ENCODE results near the gene CDH11. TPM values are rescaled to one million over a fixed set of nuclear protein-coding genes. Genes with fewer than 3 reads are reported as not detected.
A peak's percentile ranks its signal among the peaks of the same experiment; 100 is the strongest.

Gene CDH11
- total RNA-seq, 4 donors from 2014 or later: 22.4 to 47.8 (median 35.6) TPM

- H3K27me3 ChIP-seq: no peaks in the 10 kb centered on the region
- H3K9me3 ChIP-seq: no peaks in the 10 kb centered on the region
- no peaks in the 10 kb centered on the region for H3K4me1 ChIP-seq
- H3K36me3 ChIP-seq: no peaks in the 10 kb centered on the region
- peak; percentile 26 for DNase-seq (ENCODE audit: extremely low spot score)
- intact Hi-C loops (cut with DNase I): no loop called here
- no peak overlapping the region for H3K27ac ChIP-seq (replicated peaks in 1 of 4)
- H3K4me3 ChIP-seq: no peak overlapping the region
- 100% methylated on average over 2 of the region's 2 CpGs for WGBS
- TF ChIP-seq POLR2AphosphoS5 (IDR thresholded peaks at IDR 0.05) (no peak), CTCF (IDR thresholded peaks at IDR 0.05) (no peak), EP300 (IDR thresholded peaks at IDR 0.05) (no peak), POLR2A (IDR thresholded peaks at IDR 0.05; ENCODE audit: low read depth) (no peak)
Observed at GRCh38 chr16:65095090-65095728, 26.7 kb downstream of the CDH11 start.

- Histone ChIP-seq H3K27ac (replicated peaks in 1 of 4) (no peak overlapping the region), H3K4me1 (no peaks in the 10 kb centered on the region), H3K36me3 (no peaks in the 10 kb centered on the region), H3K9me3 (no peaks in the 10 kb centered on the region), H3K4me3 (no peak overlapping the region), H3K27me3 (no peaks in the 10 kb centered on the region)
- WGBS: 50% methylated on average over 1 of the region's 1 CpG
- TF ChIP-seq POLR2A (IDR thresholded peaks at IDR 0.05; ENCODE audit: low read depth): no peak
- no peak for TF ChIP-seq POLR2AphosphoS5 (IDR thresholded peaks at IDR 0.05)
- TF ChIP-seq CTCF (IDR thresholded peaks at IDR 0.05): no peak
- no peak for TF ChIP-seq EP300 (IDR thresholded peaks at IDR 0.05)
- intact Hi-C loops (cut with DNase I): no loop called here
- DNase-seq (ENCODE audit: extremely low spot score): no peak
Observed at GRCh38 chr16:65094009-65094408, 27.9 kb downstream of the CDH11 start.

GRCh38 chr16:65083164-65083857 lies 38.6 kb downstream of the CDH11 start:
- no peak overlapping the region for H3K4me3 ChIP-seq

GRCh38 chr16:65079549-65079948 lies 42.3 kb downstream of the CDH11 start:
- Histone ChIP-seq H3K4me3 (no peak overlapping the region), H3K9me3 (no peaks in the 10 kb centered on the region), H3K27ac (replicated peaks in 1 of 4) (no peak overlapping the region), H3K27me3 (no peaks in the 10 kb centered on the region), H3K36me3 (no peaks in the 10 kb centered on the region), H3K4me1 (no peaks in the 10 kb centered on the region)
- TF ChIP-seq EP300 (IDR thresholded peaks at IDR 0.05): no peak
- TF ChIP-seq POLR2A (IDR thresholded peaks at IDR 0.05; ENCODE audit: low read depth): no peak
- TF ChIP-seq POLR2AphosphoS5 (IDR thresholded peaks at IDR 0.05): no peak
- TF ChIP-seq CTCF (IDR thresholded peaks at IDR 0.05): no peak
- DNase-seq (ENCODE audit: extremely low spot score): no peak
- 78% methylated on average over 2 of the region's 2 CpGs for WGBS
- intact Hi-C loops (cut with DNase I): no loop called here

More at GRCh38 chr16:65083164-65083857, 38.6 kb downstream of the CDH11 start:
- Histone ChIP-seq H3K36me3 (no peaks in the 10 kb centered on the region), H3K27ac (replicated peaks in 1 of 4) (no peak overlapping the region), H3K9me3 (no peaks in the 10 kb centered on the region), H3K4me1 (no peaks in the 10 kb centered on the region), H3K27me3 (no peaks in the 10 kb centered on the region)
- intact Hi-C loops (cut with DNase I): no loop called here
- no peak for DNase-seq (ENCODE audit: extremely low spot score)
- TF ChIP-seq POLR2AphosphoS5 (IDR thresholded peaks at IDR 0.05): no peak
- TF ChIP-seq POLR2A (IDR thresholded peaks at IDR 0.05; ENCODE audit: low read depth): no peak
- no peak for TF ChIP-seq EP300 (IDR thresholded peaks at IDR 0.05)
- no peak for TF ChIP-seq CTCF (IDR thresholded peaks at IDR 0.05)
- WGBS: 68% methylated on average over 2 of the region's 2 CpGs
